ENCODE data around the gene SLC4A1AP. TPM values are rescaled to one million over a fixed set of nuclear protein-coding genes. Genes with fewer than 3 reads are reported as not detected.

Gene SLC4A1AP
- total RNA-seq, 1 donor from 2014 or later = 29.7 TPM

GRCh38 chr2:27721335-27721734 is 57.6 kb downstream of the SLC4A1AP start:
- DNase-seq = no peak

DNA sequence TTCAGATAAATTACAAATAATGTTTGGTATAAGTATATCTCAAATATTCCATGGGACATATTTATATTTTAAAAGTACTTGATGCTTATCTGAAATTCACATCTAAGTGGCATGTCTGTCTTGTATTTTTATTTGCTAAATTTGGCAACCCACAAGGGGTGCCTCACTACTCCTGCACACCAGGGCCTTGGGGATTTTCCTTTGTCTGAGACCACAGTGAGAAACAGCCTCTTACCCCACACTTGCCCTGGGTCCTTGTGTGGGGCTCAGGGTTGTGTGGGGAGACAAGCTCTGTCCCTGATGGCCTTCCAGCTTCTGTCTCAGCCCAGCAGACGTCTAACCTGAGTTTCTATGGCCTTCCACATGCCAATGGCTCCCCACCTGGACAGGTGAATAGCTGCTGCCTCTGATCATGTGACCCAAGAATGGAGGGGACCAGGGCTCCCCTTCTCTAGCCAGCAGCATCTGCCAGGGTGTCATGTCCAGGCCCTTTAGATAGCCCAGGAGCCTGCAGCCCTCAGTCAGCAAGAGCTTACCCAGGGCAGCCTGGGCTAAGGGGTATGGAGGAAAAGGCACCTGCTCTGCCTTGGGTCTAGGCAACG is 58.3 kb downstream of the SLC4A1AP start:
- DNase-seq = no peak

DNA sequence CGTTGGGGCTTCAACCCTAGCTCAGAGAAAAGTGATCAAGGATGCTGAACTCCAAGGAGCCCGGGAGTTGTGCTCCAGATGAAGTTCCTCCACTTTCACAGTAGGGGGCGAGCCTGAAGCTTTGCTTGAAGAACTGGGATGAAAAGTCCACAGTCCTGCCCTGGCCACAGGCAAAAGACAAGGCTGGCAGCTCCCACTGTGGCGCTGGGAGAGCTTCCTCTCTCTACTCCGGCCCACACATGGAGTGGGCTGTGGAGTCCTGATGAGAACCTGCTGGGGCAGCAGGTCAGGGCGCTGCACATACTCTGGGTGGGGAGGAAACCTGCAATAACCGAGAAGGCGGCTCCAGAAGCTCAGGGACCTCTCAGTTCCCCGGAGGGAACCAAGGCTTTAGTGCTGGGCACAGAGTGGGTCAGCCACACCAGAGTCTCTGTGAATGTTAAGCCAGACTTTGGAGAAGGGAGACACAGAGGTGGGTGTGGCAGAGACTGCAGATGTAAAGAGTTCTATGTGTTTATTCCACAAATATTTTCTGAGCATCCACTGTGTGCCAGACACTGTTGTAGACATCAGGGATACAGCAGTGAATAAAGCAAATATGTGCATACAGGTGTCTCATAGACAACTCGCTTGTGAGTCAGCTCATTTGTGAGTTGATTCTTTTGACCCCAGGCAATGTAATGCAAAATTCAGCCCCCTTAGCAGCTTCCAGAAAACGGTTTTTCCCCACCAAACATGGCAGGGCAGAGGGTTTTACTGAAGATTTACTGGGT is 59.9 kb downstream of the SLC4A1AP start:
- DNase-seq = peak; percentile 81

DNA sequence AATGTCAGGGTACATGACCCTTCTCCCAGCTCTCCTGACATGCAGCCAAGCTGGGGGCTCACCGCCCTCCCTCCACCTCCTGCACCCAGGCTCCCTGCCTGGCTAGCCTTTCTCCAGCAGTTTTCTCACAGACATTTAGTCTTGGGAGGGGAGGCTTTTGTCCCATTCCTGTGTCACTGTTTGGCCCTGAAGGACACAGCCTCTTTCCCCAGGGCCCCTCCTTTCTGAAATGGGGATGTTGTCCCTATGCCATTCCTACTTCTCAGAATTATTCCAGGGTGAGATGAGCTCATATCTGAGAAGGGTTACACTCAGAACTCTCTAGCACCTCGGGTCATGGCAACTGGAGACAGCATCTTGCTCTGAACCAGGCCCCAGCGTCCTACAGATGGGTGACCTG is 60.5 kb downstream of the SLC4A1AP start:
- no peak for DNase-seq

- peak; percentile 37 for DNase-seq
Observed at GRCh38 chr2:27724905-27725701, 61.4 kb downstream of the SLC4A1AP start.

DNA sequence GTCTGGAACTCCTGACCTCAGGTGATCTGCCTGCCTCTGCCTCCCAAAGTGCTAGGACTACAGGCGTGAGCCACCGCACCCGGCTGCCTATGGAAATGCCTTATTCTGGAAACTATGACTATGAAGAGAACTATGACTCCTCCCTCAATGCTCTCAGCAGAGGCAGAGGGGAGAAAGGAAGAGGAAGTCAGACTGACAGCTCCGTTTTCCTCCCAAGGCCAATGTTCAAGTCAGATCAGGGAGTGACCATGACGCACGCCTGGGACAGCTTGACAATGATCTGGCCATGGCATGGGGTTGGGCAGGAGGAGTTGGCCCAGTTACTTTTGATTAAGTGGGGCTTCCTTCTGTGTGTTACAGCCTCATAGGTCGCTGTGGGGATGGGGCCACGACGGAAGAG is 63.6 kb downstream of the SLC4A1AP start:
- DNase-seq = no peak

DNA sequence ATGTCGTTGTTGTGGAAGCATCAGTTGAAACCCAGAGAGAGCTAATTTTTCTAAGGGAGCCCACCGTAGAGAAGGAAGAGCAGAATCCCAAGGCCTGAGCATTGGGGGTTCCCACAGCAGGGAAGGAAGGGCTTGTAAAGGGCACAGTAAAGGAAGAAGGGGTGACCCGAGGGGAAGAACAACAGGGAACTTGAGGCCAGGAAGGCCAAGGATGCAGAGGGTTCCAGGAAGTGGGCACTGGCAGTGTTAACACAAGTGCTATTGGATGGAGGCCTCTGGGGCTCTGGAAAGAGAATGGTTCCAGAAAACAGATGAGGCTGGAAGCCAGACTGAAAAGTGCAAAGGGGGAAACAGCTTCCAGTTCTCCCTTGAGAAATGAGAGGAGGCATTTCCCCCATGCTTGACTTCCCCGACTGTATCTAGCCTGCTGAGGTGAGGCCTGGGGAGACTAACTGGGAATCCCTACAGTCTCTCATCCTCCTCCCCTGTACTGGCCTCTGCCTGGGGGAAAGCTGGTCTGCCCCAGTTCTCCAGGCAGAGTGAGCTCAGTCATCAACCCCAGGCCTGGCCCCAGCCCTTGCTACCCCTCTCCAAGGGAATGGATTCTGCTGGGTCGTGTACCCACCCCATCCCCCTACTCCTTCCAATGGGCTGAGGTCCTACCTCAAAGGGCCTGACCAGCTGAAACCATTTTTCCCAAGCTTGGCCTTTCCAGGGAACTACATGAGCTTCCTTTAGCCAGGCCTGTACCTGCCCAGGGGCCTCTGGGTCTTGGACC is 64.6 kb downstream of the SLC4A1AP start:
- no peak for DNase-seq

GRCh38 chr2:27729198-27729597 is 65.5 kb downstream of the SLC4A1AP start:
- no peak for DNase-seq

DNA sequence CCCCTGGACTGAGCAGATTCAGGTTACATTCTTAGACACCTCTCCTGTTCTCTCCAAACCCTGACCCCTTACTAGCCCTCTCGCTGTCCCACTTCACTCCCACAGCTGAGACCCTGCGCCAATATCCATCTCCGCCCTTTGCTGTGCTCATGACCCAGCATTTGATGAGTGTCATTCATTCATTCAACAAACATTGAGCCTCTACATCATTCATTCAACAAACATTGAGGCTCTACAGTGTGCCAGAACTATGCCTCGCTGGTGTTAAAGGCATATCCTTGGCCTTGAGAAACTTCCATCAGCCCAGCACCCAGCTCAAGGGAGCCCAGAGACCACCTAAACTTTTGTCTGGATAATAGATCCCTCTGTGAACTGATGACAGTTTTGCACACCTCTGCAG is 65.9 kb downstream of the SLC4A1AP start:
- DNase-seq = no peak

GRCh38 chr2:27730261-27730662 is 66.6 kb downstream of the SLC4A1AP start:
- DNase-seq = no peak

- no peak for DNase-seq
Observed at GRCh38 chr2:27730980-27731691, 67.4 kb downstream of the SLC4A1AP start.

- DNase-seq = no peak
Observed at GRCh38 chr2:27734305-27734704, 70.6 kb downstream of the SLC4A1AP start.

- peak; percentile 84 for DNase-seq
Observed at GRCh38 chr2:27735263-27735904, 71.7 kb downstream of the SLC4A1AP start.

GRCh38 chr2:27736031-27736889 is 72.6 kb downstream of the SLC4A1AP start:
- DNase-seq = no peak

GRCh38 chr2:27736890-27737204 is 73.2 kb downstream of the SLC4A1AP start:
- no peak for DNase-seq

GRCh38 chr2:27737676-27738348 is 74.1 kb downstream of the SLC4A1AP start:
- DNase-seq = no peak

GRCh38 chr2:27738349-27739057 is 74.8 kb downstream of the SLC4A1AP start:
- DNase-seq = no peak

DNA sequence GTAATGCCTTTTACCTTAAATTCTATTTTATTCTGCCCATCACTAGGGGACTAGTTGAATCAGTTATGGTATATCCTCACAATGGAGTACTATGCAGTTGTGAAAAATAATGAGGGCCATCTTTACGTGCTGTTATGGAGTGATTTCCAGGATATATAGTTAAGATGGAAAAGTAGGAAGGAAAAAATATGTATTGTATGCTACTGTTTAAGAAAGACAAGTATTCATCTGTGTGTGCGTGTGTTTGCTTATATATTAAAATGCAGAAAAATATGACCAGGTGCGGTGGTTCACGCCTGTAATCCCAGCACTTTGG is 75.3 kb downstream of the SLC4A1AP start:
- no peak for DNase-seq

DNA sequence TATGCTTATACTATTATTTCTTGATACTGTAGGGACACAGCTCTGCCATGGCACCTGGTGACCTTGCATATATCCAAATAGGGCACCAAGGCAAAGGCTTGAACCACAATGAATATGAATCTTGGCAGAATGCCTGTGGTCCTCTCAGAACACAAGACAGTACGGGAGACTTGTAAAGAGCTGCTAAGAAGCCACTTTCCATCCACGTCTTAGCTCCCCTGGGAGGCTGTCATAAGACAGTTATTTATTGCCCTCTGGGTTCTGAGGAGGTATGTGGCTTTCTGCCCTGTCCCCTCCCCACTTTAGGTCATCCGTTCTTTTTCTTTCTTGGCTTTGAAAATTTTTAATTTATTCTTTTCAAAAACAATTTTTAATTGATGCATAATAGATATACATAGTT is 78.0 kb downstream of the SLC4A1AP start:
- no peak for DNase-seq

All from tongue (tissue), 2 donors.